Panc1 (cell line): ENCODE results near the gene TCF7. TPM values are rescaled to one million over a fixed set of nuclear protein-coding genes. Genes with fewer than 3 reads are reported as not detected.

Experiments
- ATAC-seq: fragments of 200-7000 bp; cut with Tn5 transposase; 2 replicates; pipeline ENCODE4 v1.9.1; 2020; ENCODE audit warnings: mild to moderate bottlenecking, moderate library complexity
- BruUV-seq: library from RNA; stranded (reverse); fragments of 400-500 nt; replicated peaks from 2 replicates; lab custom pipeline; 2021; lab: Mats Ljungman, UMichigan
- CTCF ChIA-PET: fragments of 300-600 bp; sonication (Branson Sonifier 250); formaldehyde crosslinking; loops from one replicate; lab custom pipeline; 2022; ENCODE audit warnings: antibody characterized with exemption; lab: Charles Lee
- POLR2A ChIA-PET: fragments of 300-600 bp; sonication (Branson Sonifier 250); formaldehyde crosslinking; loops from one replicate; lab custom pipeline; 2022; ENCODE audit warnings: antibody characterized with exemption; lab: Charles Lee
- DNase-seq: peaks from one replicate; pipeline ENCODE4 v3.0.0-alpha.2; 2010; ENCODE audit warnings: low read depth, low spot score
- H3K27ac ChIP-seq: 2 replicates; pipeline ENCODE4 v1.5.1; 2011; ENCODE audit warnings: mild to moderate bottlenecking, low read length, inconsistent platforms
- H3K27me3 ChIP-seq: fragments of 200-500 bp; sonication (Bioruptor generic); 2 replicates; pipeline ENCODE4 v1.6.0; 2014; ENCODE audit warnings: low read length, inconsistent platforms; ENCODE audit not compliant: control insufficient read depth, insufficient read depth
- H3K36me3 ChIP-seq: fragments of 200-500 bp; sonication (Bioruptor generic); 2 replicates; pipeline ENCODE4 v1.5.1; 2014; ENCODE audit warnings: inconsistent platforms, mild to moderate bottlenecking, low read length, moderate library complexity; ENCODE audit not compliant: control insufficient read depth, insufficient read depth
- H3K4me1 ChIP-seq: 2 replicates; pipeline ENCODE4 v1.5.1; 2011; ENCODE audit warnings: inconsistent platforms, mild to moderate bottlenecking, low read length, moderate library complexity; ENCODE audit not compliant: control insufficient read depth, insufficient read depth
- H3K4me3 ChIP-seq, 2 experiments: 2 replicates each; pipeline ENCODE4 v1.5.1; 2011 to 2012; ENCODE audit warnings: low read depth in 2 of 2, low read length in 2 of 2, mild to moderate bottlenecking in 2 of 2, inconsistent platforms in 1 of 2, moderate library complexity in 1 of 2
- H3K9me3 ChIP-seq: fragments of 200-500 bp; sonication (Bioruptor generic); 2 replicates; pipeline ENCODE4 v1.5.1; 2014; ENCODE audit warnings: low read depth, mild to moderate bottlenecking, inconsistent platforms, low read length, moderate library complexity; ENCODE audit not compliant: control insufficient read depth, insufficient read depth
- CTCF ChIP-seq: fragments of 450-650 bp; IDR thresholded peaks from 2 replicates; pipeline ENCODE4 v1.5.1; 2017; ENCODE audit warnings: mild to moderate bottlenecking
- POLR2AphosphoS5 ChIP-seq: IDR thresholded peaks from 2 replicates; pipeline ENCODE4 v1.6.1; 2012; ENCODE audit warnings: mild to moderate bottlenecking, low read depth, low read length, moderate library complexity
- SIN3A ChIP-seq: IDR thresholded peaks from 2 replicates; pipeline ENCODE4 v1.6.1; 2012; ENCODE audit warnings: low read depth, mild to moderate bottlenecking, low read length, moderate library complexity, borderline replicate concordance; ENCODE audit not compliant: insufficient read depth
- TCF7L2 ChIP-seq: IDR thresholded peaks from 2 replicates; pipeline ENCODE4 v1.6.1; 2011; ENCODE audit warnings: mild to moderate bottlenecking, low read depth, low read length, inconsistent platforms
- in situ Hi-C: cut with HindIII; loops from 2 replicates; pipeline ENCODE4 v1.10.0; 2016; ENCODE audit warnings: low sequenced_read_pairs, low pct_unique_long_range_greater_than_20kb
- intact Hi-C: fragments of 100-400 bp; cut with micrococcal nuclease; formaldehyde crosslinking; loops from one replicate; pipeline ENCODE4 v1.10.0; 2022; ENCODE audit not compliant: unreplicated experiment
- total RNA-seq: library from RNA; stranded (reverse); gene quantifications from one replicate; pipeline ENCODE4 v1.2.1, GENCODE V29; 2021; ENCODE audit not compliant: unreplicated experiment
- TF ChIP-seq, protein P1 (sequence below), 2 experiments: IDR thresholded peaks; 2 replicates each; pipeline ENCODE4 v1.6.1; 2011 to 2012; ENCODE audit warnings: low read depth in 2 of 2, control low read depth in 1 of 2, low read length in 1 of 2, mild to moderate bottlenecking in 1 of 2, moderate library complexity in 1 of 2; ENCODE audit not compliant: insufficient read depth in 1 of 2

The TCF7 gene
- total RNA-seq, 1 experiment from 2014 or later = 24.0 TPM

- DNase-seq (peak; percentile 82), ATAC-seq (peak; percentile 82)
- peak; percentile 68; the same call in 1 of the 2 replicates for TF ChIP-seq TCF7L2
- TF ChIP-seq SIN3A = no peak
- peak; percentile 10; the same call in 1 of the 2 replicates for TF ChIP-seq POLR2AphosphoS5
- Histone ChIP-seq H3K27me3 (no peaks in the 10 kb centered on the region), H3K9me3 (no peaks in the 10 kb centered on the region), H3K4me3 (no peak overlapping the region), H3K27ac (peak overlapping the region; percentile 73), H3K36me3 (no peaks in the 10 kb centered on the region), H3K4me1 (peaks cover 38% of the 10 kb centered on the region)
- CTCF ChIA-PET = interaction anchor here (0.5 to 2.6 kb wide), 3 partner anchors 14 to 102 kb away, joined by 3 to 17 read pairs (median 4); no protein-coding TSS in a partner anchor
- no TSS peak for BruUV-seq
- intact Hi-C loops (no loop called here), in situ Hi-C loops (no loop called here)
- POLR2A ChIA-PET = interaction anchor here (0.6 kb wide), 1 partner anchor 13 kb away, joined by 3 read pairs; no protein-coding TSS in a partner anchor
Observed at GRCh38 chr5:134125039-134126015, 10.8 kb downstream of the TCF7 start.

- intact Hi-C loops = no loop called here
- BruUV-seq = no TSS peak
- TF ChIP-seq, protein P1, sequence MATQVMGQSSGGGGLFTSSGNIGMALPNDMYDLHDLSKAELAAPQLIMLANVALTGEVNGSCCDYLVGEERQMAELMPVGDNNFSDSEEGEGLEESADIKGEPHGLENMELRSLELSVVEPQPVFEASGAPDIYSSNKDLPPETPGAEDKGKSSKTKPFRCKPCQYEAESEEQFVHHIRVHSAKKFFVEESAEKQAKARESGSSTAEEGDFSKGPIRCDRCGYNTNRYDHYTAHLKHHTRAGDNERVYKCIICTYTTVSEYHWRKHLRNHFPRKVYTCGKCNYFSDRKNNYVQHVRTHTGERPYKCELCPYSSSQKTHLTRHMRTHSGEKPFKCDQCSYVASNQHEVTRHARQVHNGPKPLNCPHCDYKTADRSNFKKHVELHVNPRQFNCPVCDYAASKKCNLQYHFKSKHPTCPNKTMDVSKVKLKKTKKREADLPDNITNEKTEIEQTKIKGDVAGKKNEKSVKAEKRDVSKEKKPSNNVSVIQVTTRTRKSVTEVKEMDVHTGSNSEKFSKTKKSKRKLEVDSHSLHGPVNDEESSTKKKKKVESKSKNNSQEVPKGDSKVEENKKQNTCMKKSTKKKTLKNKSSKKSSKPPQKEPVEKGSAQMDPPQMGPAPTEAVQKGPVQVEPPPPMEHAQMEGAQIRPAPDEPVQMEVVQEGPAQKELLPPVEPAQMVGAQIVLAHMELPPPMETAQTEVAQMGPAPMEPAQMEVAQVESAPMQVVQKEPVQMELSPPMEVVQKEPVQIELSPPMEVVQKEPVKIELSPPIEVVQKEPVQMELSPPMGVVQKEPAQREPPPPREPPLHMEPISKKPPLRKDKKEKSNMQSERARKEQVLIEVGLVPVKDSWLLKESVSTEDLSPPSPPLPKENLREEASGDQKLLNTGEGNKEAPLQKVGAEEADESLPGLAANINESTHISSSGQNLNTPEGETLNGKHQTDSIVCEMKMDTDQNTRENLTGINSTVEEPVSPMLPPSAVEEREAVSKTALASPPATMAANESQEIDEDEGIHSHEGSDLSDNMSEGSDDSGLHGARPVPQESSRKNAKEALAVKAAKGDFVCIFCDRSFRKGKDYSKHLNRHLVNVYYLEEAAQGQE (IDR thresholded peaks at IDR 0.05; ENCODE audit: insufficient read depth in 1 of 2, low read depth in 2 of 2, low read length in 1 of 2) = no peak
- TF ChIP-seq POLR2AphosphoS5 (no peak), SIN3A (no peak), CTCF (no peak), TCF7L2 (no peak)
- Histone ChIP-seq H3K36me3 (no peaks in the 10 kb centered on the region), H3K4me1 (peaks cover 38% of the 10 kb centered on the region), H3K4me3 (no peak overlapping the region), H3K27me3 (no peaks in the 10 kb centered on the region), H3K27ac (no peak overlapping the region; the same call in 1 of the 2 replicates), H3K9me3 (no peaks in the 10 kb centered on the region)
- ATAC-seq (peak; percentile 31), DNase-seq (no peak)
- POLR2A ChIA-PET = interaction anchor here (0.5 to 0.6 kb wide), 2 partner anchors 23 to 37 kb away, joined by 3 to 5 read pairs; no protein-coding TSS in a partner anchor
- in situ Hi-C loops = no loop called here
- CTCF ChIA-PET = interaction anchor here (1.6 kb wide), 1 partner anchor 88 kb away, joined by 7 read pairs; no protein-coding TSS in a partner anchor
Observed at GRCh38 chr5:134127376-134127861, 12.9 kb downstream of the TCF7 start.
